GM19438 (cell line): ENCODE measurements around the gene FAN1.
"Not testable (repeated sequence)": the region's sequence is repeated elsewhere in the genome, so short reads cannot be mapped to it uniquely, and the experiment has no call there.

ENCODE experiments used
- ATAC-seq: cut with Tn5 transposase; IDR thresholded peaks from one replicate; pipeline ENCODE4 v1.9.1; 2021; ENCODE audit warnings: low read depth; ENCODE audit not compliant: unreplicated experiment

FAN1 gene

DNA sequence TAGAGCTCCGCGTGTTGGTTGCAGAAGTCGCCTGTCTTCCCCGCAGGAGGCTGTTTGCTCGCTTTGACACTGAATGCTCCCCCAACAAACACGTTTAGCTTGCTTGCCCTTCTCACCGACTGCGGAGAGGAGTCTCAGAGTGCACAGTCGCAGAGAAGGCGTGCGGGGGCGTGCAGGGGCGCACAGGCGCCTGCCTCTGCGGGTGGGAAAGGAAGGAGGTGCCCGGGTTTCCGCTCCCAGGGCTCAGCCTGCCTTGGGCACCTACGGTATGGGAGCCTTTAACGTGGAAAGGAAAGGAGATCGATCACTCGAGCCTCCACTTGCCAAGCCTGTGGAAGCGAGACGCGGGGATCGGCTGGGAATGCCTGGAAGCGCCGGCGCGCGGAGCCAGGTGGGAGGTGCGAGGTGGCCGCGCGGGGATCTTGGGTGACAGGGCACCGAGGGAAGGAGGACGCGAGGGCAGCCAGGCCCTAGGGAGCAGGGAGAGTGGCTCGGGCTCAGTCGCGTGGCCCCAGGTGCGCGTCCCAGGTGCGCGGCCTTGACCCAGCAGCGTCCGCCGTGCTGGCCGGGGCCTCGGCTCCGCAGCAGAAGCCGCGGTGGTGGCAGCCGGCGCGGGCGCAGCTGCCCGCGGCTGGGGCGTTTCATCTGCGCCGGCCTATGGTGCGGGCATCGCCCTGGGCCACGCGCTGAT, at the start of gene FAN1:
TSS of gene FAN1 (plus strand) at position 419 of the 691 bp plus-strand sequence. CDS start 749 bp downstream, outside the sequence.
- ATAC-seq = peak; percentile 89

DNA sequence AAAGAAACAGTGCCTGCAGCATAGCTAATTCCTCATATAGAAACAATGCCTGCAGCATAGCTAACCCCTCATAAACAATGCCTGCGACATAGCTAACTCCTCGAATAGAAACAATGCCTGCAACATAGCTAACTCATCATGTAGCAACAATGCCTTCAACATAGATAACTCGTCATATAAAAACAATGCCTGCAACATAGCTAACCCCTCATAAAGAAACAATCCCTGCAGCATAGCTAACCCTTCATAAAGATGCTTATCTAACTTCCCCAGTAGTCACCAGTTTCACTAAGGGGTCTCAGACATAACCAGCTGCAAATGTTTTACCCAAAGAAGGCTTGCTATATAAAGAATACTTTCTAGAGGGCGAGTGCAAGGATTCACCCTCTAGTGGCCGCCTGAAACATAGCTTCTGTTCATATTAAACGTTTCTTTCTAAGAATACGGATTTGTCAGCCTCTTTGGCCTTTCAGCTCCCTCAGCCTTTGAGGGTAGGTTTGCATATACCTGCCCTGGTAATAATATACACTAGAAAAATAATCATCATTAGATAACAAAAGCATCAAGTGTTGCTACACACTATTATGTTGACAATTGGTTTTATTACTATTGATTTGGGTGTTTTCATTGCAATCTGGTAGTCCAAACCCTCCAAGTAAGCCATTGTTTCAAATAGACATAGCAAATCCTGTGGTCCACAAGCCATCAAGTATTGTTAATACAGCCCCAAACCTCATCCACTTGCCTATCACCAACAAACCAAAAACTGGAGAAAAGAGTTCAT, 44.4 kb upstream of the FAN1 start:
- ATAC-seq = no peak

DNA sequence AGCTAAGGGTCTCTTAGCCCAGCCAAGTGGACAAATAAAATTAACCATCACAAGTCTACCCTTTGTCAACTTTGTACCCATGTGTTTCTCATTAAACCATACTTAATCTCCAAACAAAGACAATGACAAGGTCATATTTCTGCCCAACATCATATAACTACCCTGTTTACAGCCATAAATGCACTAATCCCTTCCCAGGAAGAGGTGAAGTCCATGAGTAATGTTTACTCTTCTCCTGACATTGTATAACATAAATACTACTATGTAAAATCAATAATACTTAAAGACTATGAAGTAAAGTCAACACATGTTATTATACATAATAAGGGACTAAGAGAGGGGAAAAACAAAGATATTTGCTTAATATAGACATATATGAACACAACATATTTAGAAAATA, 38.5 kb upstream of the FAN1 start:
- no peak for ATAC-seq

DNA sequence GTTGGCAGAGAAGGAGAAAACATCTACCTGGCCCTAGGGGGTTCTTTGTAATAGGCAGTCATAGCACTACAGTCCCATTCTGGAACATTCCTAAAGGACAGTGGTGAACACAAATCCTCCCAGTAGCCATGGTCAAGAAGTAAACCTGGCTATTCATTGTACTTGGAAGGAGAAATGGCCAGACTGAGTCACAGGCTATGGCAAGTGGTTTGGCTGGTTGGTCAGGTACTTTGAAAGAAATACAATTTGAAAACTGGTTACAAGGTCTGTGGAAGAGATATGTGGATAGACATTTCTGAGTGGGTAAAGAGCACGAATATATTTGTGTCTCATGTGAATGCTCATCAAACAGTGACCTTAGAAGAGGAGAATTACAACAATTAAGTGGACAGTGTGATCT, 33.0 kb upstream of the FAN1 start:
- ATAC-seq = no peak

DNA sequence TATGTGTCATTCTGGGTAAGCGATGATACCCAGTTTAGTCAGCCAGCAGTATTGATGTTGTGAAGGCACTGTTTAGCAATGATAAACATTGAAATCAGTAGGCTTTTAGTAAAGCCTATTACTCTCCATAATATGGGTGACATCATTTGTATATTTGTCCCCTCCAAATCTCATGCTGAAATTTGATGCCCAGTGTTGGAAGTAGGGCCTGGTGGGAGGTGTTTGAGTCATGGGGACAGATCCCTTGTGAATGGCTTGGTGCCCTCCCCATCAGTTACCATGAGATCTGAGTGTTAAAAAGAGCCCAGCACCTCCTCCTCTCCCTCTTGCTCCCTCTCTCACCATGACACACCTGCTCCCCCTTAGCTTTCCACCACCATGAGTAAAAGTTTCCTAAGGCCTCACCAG, 31.4 kb upstream of the FAN1 start:
- ATAC-seq = no peak

DNA sequence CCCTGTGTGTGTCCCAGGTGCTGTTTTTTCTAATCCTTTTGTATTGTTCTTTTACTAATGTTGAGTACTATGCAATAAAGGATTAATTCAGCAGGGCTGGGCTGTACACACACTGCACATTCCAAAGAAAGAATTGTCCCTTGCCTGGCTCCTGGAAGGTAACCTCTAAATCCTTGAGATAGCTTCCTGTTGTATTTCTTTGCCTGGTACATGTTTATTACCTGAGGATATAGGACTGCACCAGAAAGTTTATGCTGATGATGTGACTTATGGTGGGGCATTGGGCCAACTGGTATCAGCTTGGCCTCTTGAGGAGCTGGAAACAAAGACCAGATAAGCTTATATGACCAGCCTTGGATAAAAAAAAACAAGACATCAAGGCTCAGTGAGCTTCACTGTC, 26.6 kb upstream of the FAN1 start:
- no peak for ATAC-seq

DNA sequence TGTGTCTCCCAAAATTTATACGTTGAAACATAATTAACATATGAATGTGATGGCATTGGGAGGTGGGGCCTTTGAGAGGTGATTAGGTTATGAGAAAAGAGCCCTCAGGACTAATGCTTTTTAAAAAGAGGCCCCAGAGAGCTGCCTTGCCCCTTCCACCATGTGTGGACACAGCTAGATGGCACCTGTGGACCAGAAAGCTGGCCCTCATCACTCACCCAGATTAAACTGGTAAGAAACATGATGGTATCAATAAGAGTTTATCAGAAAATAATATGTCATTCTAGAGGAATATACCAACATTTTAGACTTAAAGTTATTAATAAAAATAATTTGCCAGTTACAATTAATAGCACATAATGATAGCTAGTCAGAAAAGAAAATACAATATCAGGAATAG, 25.2 kb upstream of the FAN1 start:
- ATAC-seq = no peak

DNA sequence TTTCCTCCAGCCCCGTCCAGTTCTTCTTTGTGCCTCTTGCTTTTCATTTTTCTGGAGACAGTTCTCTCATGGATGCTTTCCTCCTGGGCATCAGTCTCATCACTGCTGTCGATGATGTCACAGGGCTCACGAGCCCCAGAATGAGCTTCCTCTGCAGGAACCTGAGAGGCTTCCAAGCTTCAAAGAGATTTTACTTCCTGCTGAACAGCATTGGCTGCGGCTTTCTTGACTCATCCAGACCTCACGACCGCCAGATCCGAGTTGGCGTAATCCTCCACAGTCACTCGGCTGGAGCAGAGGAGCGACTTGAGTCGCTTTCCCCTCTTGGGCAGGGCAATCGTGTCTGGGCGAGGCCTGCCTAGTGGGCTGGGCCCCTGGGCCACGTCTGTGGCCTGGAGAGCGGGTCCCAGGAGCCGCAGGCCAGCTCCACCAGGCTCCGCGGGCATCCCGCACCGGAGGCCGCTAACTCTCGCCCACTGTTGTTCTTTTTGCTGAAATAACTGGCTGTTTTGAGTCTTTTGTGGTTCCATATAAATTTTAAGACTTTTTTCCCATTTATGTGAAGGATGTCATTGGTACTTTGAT, 20.8 kb upstream of the FAN1 start:
- no peak for ATAC-seq

DNA sequence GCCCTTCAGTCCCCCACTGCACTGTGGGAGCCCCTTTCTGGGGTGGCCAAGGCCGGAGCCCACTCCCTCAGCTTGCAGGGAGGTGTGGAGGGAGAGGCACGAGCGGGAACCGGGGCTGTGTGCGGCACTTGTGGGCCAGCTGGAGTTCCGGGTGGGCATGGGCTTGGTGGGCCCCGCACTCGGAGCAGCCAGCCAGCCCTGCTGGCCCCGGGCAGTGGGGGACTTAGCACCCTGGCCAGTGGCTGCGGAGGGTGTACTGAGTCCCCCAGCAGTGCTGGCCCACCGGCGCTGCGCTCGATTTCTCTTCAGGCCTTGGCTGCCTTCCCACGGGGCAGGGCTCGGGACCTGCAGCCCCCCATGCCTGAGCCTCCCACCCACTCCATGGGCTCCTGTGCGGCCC, 20.0 kb upstream of the FAN1 start:
- ATAC-seq = not testable (repeated sequence)

DNA sequence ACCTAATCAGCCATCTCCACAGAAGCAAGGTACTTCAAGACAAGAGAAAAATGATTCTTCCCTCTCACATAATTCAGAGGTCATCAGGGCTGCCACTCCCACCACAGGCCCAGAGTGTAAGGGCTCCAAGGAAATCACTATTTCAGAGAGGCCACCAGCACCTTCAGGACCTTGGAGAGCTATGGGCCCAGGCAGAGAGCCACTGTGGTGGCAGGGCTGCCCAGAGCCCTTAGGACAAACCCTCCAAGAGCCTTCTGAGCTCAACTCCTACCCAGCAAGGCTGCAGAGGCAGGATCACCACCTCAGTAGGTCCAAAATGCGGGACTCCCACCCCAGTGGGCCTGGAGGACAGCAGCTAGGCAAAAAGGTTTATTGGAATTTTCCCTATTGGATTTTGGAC, 17.9 kb upstream of the FAN1 start:
- ATAC-seq = no peak

DNA sequence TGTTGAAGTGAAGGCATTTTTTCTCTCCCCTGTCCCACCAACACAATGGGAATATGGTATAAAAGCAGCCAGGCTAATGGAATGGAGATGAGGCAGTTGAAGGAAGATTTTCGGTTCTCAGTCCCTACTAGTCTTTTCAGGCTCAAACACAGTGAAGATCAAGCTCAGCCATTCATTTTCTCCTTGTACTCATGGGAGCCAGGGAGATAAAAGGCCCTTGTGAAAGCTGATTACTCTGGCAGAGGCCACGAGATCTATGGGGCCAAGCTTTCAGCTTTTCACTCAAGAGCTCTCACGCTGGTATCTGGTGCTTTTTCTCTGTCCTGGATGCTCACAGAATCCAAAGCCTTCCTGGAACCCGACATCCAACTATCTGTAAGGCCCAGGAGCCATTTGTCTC, 14.5 kb upstream of the FAN1 start:
- no peak for ATAC-seq

DNA sequence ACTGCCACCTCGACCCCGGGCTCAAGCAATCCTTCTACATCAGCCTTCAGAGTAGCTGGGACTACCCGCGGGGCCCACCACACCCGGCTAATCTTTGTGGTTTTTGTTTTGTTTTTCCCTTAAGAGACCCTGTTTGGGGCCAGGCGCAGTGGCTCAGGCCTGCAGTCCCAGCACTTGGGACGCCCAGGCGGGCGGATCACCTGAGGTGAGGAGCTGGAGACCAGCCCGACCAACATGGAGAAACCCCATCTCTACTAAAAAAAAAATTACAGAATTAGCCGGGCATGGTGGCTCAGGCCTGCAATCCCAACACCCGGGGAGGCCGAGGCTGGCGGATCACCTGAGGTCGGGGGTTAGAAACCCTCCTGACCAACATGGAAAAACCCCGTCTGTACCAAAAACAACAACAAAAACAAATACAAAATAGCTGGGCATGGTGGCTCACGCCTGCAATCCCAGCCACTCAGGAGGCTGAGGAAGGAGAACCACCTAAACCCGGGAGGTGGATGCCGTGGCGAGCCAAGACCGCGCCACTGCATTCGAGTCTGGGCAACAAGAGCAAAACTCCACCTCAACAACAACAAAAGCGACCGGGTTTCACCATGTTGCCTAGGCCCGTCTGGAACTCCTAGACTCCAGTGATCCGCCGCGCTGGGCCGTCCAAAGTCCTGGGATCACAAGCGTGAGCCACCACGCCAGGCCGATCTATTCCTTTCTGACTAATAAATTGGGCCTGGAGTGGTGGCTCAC, 8.1 kb upstream of the FAN1 start:
- ATAC-seq = no peak

DNA sequence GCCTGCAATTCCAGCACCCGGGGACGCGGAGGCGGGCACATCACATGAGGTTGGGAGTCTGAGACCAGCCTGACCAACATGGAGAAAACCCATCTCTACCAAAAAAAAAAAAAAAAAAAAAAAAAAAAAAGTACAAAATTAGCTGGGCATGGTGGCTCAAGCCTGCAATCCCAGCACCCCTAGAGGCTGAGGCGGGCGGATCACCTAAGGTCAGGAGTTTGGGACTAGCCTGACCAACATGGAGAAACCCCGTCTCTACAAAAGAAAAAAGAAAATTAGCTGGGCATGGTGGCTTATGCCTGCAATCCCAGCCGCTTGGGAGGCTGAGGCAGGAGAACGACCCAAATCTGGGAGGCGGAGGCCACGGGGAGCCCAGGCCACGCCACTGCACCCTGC, 7.5 kb upstream of the FAN1 start:
- ATAC-seq = no peak

DNA sequence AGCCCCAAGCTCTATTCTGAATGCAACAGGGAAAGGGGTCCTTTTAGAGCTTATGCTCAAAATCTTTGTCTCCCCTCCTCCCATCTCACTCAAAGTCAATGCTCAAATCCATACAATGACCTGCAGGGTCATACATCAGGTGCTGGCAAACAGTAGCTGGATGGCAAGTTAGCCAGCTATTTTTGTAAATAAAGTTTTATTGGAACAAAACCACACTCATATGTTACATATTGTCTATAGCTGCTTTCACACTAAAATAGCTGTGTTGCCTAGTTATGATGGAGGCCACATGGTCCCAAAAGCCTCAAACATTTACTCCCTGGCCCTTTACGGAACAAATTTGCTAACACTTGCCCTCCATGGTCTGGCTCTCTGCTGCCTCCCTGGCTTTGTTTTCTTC, 1.8 kb upstream of the FAN1 start:
- ATAC-seq = no peak

DNA sequence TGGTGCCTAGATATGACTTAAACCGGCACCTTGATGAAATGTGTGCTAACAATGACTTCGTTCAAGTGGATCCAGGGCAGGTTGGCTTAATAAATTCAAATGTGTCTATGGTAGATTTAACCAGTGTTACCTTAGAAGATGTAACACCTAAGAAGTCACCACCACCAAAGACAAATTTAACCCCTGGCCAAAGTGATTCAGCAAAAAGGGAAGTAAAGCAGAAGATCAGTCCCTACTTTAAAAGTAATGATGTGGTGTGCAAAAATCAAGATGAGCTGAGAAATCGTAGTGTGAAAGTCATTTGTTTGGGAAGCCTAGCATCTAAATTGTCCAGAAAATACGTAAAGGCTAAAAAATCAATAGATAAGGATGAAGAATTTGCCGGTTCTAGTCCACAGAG, 1.1 kb downstream of the FAN1 start:
- ATAC-seq = no peak

DNA sequence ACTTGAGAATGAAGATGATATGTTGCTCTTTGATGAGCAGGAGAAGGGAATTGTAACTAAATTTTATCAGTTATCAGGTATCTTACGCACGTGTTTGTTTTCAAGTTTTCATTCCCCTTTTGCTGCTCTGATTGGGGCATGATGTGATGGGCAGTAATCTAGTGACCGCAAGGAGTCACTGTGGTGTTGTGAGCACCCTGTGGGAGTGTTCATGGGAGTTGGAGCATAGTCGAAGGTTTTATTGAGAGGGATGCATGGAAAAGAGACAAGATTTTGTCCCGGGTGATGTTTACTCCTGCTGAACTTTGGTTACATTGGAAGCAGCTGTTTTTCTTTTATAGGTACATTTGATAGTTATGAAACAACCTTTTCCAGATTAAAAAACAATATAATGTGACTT, 2.1 kb downstream of the FAN1 start:
- ATAC-seq = no peak

DNA sequence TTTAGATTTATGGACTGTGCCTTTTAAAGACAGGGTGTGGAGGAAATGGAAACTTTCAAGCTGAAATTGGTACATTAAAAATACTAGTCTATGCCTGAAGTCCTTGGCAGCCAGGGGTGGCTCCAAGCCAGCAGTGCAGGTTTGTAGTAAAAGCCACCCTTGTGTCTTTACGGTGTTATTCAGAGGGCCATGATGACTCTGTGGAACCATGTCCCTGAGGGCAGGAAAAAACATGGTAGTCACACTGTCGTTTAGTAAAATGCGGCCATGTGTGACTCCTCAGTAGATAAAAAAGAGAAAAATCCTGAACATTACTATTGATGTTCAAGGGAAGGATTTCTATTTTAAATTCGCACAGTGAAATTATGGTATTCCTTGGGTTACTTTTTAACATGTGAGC, 2.7 kb downstream of the FAN1 start:
- ATAC-seq = no peak

DNA sequence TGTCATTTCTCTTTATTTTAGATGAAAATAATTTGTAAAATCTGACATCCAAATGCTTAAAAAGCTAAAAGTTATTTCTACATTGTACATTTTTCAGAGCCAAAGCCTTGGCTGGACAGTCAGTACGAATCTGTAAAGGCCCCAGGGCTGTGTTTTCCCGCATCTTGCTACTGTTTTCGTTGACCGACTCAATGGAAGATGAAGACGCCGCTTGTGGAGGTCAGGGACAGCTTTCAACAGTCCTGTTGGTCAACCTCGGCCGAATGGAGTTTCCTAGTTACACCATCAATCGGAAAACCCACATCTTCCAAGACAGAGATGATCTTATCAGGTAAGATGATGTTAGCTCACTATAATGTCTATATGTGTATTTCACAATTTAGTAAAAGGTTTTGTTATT, 10.0 kb downstream of the FAN1 start:
- ATAC-seq = no peak

DNA sequence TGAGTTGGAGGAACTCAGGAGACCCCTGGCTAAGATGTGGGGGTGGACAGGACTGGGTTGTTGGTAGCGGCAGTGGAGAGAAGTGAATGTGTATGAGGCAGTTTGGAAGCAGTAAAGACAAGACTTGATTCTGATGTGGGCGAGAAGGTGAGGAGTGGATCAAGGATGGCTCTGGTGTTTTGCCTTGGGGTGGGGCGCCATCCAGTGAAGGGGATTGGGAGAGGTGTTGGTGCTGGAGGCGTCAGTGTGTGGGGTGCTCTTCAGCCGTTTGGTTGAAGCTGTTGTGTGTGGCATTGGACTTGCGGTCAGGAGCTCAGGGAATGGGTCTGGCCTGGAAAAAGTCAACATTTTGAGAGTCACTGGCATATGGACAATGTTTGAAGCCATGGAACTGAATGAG, 13.3 kb downstream of the FAN1 start:
- ATAC-seq = no peak

DNA sequence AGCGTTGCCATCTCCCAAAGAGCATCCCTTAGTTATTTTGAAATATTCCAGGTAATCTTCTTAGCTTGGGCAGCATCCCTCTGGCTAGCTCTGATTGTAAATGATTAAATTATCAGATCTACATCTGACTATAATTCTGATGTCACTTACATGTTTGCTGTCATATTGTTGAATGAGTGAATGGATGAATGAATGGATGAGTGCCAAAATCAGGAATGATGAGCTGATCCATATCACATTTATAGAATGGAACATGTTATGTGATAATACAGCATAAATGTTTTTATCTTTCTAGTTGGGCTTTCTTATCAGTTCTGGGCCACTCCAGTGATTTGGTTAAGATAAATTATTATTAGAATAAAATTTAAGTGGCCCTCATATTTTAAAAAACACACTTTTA, 14.0 kb downstream of the FAN1 start:
- no peak for ATAC-seq

DNA sequence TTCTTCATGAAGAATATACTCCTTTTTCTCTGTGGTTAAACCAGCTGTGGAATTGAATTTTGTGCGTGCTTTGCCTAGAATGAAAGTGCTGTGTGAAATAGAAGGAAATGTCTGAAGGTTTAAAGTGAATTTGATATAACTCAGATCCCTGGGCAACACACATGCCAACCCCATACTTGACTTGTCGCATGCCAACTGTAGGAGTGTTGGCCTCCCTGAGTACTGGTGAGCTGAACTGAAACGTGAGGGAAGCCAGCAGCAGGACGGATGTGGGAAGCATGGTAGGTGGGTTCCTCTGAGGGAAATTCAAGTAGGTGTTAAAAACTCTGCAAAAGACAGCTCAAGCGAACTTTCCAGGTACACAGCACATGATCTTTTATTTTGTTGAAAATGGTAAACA, 14.7 kb downstream of the FAN1 start:
- no peak for ATAC-seq
